HG03095 (cell line): Measurements from ENCODE around the gene TUBGCP6.

Experiments
- ATAC-seq: cut with Tn5 transposase; IDR thresholded peaks from one replicate; pipeline ENCODE4 v1.9.1; 2021; ENCODE audit warnings: moderate library complexity; ENCODE audit not compliant: unreplicated experiment

The TUBGCP6 gene

GRCh38 chr22:50251477-50252081 is 6.8 kb upstream of the TUBGCP6 start:
- ATAC-seq = no peak

DNA sequence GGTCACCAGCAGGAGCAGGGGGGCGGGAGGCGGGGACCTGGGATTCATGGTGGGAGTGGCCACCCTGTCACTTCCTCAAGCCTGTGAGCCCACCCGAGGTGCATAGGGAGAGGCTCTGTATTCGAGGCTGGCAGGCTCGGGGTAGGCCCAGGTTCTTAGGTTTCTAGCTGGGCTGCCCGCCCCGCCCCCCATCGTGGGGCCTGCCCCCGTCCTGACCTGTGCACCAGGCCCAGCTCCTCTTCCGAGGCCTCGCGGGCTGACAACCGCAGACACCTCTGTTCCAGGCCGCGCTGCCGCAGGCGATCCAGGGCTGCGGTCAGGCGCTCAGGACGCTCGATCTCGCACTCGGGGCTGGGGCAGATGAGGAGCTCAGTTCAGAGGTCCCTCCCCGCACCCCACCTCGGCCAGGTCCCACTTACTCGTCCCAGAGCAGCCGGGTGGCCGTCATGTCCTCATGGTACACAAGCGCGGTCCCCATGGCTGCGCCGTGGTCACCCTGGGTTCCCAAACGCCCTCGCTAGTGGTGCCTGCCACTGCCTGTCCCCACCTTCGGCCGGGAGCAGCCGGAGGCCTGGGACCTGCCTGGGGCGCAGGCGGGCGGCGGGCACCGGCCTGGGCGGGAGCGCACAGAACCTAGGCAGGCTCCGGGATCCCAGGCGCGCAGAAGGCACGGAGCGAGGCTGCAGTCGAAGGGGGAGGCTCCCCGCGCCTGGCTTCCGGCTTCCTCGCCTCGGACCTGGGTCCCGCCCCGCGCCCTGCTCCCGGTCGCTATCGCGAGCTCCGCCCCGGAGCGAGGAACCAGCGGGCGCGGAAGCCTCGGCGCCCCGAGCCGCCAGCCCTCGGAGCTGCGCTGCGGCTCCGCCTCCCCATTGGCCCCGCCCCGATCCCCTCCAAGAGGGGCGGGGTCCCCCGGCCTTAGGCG is 6.0 kb upstream of the TUBGCP6 start, which contains the start of gene HDAC10:
Gene HDAC10 (minus strand): TSS at position 711 of the 922 bp plus-strand sequence. CDS start 233 bp downstream, at position 478.
- peak; percentile 50 for ATAC-seq

DNA sequence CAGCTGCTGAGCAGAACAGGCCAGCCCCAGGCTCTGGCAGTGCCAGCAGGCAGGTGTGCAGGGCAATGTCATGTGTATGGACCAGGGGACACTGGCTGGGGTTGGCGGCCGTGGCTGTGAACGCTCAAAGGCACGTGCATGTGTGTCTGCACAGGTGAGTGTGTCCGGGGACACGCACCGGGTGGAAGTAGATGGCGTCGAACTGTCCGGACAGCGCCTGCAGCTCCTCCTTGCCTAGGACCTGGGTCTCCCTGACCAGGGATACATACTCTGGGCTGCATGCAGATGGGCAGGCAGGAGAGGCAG is 5.4 kb upstream of the TUBGCP6 start:
- ATAC-seq = no peak

DNA sequence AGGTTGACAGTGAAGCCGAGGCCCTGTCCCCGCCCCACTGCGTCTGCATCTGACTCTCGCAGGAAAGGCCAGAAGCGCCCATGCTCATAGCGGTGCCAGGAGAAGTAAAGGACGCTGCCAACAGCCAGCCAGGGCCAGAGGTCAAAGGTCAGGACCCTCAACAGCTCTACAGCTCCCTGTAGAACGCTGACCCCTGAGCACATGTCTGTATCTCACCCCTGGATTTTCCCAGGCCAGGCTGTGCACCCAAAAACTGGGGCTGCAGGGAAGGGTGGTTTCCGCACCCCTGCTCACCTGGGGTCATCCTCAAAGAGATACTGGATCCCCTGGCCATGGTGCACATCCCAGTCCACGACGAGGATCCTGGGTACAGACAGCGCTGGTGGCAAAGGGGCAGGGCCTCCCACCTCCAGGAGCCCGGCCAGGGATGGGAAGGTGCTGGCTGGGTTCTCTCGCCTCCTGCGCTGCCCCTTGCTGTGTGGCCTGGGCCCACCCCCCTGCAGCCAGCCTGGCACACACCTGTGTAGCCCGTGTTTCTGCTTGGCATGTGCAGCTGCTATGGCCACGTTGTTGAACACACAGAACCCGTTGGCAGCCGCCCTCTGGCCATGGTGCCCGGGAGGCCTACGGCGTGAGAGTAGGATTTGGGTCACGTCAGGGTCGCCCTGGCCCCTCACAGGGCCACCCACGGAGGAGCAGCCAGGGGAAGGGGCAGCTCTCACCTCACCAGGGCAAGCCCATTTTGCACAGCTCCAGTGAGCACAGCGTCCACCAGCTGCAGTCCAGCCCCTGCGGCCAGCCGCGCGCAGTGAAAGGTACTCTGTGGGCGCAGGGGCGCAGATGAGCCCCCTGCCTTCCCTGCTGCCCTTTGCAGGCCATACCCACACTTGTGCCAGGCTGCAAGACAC is 4.8 kb upstream of the TUBGCP6 start:
- ATAC-seq = no peak

- ATAC-seq = no peak
Observed at GRCh38 chr22:50248196-50249081, 3.6 kb upstream of the TUBGCP6 start.

- ATAC-seq = no peak
Observed at GRCh38 chr22:50247748-50248147, 2.9 kb upstream of the TUBGCP6 start.

- ATAC-seq = no peak
Observed at GRCh38 chr22:50246242-50247175, 1.7 kb upstream of the TUBGCP6 start.

- ATAC-seq = no peak
Observed at GRCh38 chr22:50245214-50246072, 620 bp upstream of the TUBGCP6 start.

- ATAC-seq = no peak
Observed at GRCh38 chr22:50243685-50244419, 971 bp downstream of the TUBGCP6 start.

DNA sequence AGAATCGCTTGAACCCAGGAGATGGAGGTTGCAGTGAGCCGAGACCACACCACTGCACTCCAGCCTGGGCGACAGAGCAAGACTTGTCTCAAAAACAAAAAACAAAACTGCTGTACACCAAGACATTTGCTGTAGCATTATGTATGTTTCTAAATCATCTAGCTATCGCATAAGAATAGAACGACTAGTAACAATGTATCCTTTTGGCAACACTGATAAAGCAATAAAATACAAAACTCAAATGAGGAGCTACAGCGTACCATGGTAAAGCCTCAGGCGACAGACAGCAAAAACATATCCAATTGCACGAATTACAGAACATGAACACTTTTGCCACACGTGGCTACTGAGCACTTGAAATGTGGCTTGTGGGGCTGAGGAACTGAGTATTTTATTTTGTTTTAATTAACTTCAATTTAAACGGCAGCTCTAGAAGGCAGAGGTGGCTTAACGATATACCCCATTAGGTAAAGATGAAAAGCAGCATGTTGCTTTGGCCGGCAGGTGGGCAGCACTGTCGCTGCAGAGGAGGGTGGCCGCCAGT is 2.3 kb downstream of the TUBGCP6 start:
- ATAC-seq = no peak

- ATAC-seq = no peak
Observed at GRCh38 chr22:50238755-50239154, 6.1 kb downstream of the TUBGCP6 start.

GRCh38 chr22:50236731-50237409 is 8.0 kb downstream of the TUBGCP6 start:
- ATAC-seq = no peak

GRCh38 chr22:50233223-50233622 is 11.6 kb downstream of the TUBGCP6 start:
- ATAC-seq = no peak

DNA sequence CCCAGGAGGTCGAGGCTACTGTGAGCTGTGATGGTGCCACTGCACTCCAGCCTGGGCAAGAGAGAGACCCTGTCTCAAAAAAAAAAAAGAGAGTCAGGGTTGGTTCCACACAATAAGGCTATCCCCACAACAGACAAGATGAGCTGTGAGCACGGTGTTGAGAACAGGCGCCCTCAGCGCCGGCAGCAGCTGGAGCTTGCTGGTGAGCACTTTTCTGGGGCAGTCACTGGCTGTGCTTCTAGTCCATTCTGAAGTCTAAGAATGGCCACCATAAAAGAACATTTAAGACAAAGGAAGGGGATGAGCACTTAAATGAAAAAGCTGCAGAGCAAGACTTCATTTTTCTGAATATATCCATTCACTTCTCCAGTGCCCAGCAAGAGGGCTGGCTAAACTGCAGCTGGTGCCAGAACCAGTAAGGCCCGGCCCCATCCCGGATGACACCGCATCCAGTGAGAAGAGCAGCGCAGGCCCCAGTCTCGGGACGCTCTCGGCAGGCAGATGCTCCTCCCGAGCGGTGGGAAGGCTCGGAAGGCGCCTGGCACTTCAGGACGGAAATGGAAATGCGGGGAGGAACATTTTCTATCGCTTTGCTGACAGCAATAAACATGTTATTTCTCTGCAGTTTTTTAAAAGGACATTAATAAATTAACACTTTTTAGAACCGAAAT is 12.2 kb downstream of the TUBGCP6 start:
- ATAC-seq = no peak

DNA sequence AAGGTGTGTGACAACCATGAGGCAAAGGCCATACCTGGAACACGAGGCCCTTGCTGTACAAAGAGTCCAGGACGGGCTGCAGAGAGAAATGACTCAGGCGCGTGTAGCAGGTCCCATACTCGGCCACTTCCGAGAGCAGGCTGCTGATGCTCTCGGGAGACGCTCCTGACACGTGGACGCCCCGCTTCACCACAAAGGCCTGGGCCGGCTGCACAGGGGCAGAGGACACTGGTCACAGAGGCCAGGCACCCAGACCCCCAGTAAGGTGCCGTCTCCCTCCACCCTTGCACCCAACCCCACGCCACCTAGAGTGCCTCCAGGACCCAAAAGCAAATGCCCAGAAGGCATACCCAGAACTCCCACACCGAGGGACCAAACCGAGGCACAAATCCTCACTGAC is 15.5 kb downstream of the TUBGCP6 start:
- ATAC-seq = no peak

DNA sequence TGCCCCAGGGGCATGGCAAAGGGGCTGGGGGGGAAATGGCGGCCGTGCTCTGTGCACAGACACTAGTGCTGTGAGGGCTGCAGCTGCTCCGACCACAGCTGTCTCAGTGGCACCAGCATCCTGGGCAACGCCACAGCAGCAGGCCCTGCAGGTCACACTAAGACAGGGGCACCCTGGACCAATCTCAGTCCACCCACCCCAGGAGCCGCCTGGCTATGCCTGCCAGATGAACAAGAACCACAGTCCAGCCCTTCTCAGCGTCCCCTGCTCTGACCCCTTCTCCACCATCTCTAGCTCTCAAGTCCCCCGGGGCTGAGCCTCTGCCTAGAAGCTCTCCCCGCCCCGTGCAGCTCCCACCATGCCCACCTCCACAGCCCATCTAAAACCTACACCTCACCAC is 16.5 kb downstream of the TUBGCP6 start:
- no peak for ATAC-seq
